GM19043 (cell line): ENCODE data around the gene RAB6A.
A peak's percentile ranks its signal among the peaks of the same experiment; 100 is the strongest.
"Not testable (repeated sequence)": the region's sequence is repeated elsewhere in the genome, so short reads cannot be mapped to it uniquely, and the experiment has no call there.

Experiments
- ATAC-seq: cut with Tn5 transposase; IDR thresholded peaks from one replicate; pipeline ENCODE4 v1.9.1; 2021; ENCODE audit warnings: low read depth; ENCODE audit not compliant: unreplicated experiment

Gene RAB6A

GRCh38 chr11:73760679-73761402 lies at the start of gene RAB6A:
TSS of gene RAB6A (minus strand) at chr11:73761074. CDS start at chr11:73760635, 439 bp downstream.
- ATAC-seq = peak; percentile 85

GRCh38 chr11:73810637-73811036 lies 49.8 kb upstream of the RAB6A start:
- ATAC-seq = no peak

GRCh38 chr11:73808052-73808451 lies 47.2 kb upstream of the RAB6A start:
- ATAC-seq = no peak

- no peak for ATAC-seq
Observed at GRCh38 chr11:73804712-73805111, 43.8 kb upstream of the RAB6A start.

- no peak for ATAC-seq
Observed at GRCh38 chr11:73801136-73801535, 40.3 kb upstream of the RAB6A start.

GRCh38 chr11:73800276-73800806 lies 39.5 kb upstream of the RAB6A start:
- ATAC-seq = no peak

- ATAC-seq = no peak
Observed at GRCh38 chr11:73797457-73797856, 36.6 kb upstream of the RAB6A start.

- ATAC-seq = no peak
Observed at GRCh38 chr11:73795925-73796632, 35.2 kb upstream of the RAB6A start.

GRCh38 chr11:73792584-73792983 lies 31.7 kb upstream of the RAB6A start:
- ATAC-seq = no peak

- ATAC-seq = no peak
Observed at GRCh38 chr11:73789279-73789670, 28.4 kb upstream of the RAB6A start.

GRCh38 chr11:73787643-73788558 lies 27.0 kb upstream of the RAB6A start, which contains the start of gene MRPL48:
TSS of gene MRPL48 (plus strand) at chr11:73787874. CDS start at chr11:73787972, 98 bp downstream.
- ATAC-seq = peak; percentile 92

GRCh38 chr11:73787051-73787642 lies 26.3 kb upstream of the RAB6A start:
- ATAC-seq = no peak

GRCh38 chr11:73785467-73785866 lies 24.6 kb upstream of the RAB6A start:
- not testable (repeated sequence) for ATAC-seq

- no peak for ATAC-seq
Observed at GRCh38 chr11:73784734-73785133, 23.9 kb upstream of the RAB6A start.

- ATAC-seq = no peak
Observed at GRCh38 chr11:73784080-73784634, 23.3 kb upstream of the RAB6A start.

GRCh38 chr11:73783483-73784020 lies 22.7 kb upstream of the RAB6A start:
- ATAC-seq = no peak

- ATAC-seq = no peak
Observed at GRCh38 chr11:73781303-73781702, 20.4 kb upstream of the RAB6A start.

- peak; percentile 99 for ATAC-seq
Observed at GRCh38 chr11:73779084-73779902, 18.4 kb upstream of the RAB6A start.

GRCh38 chr11:73770811-73771210 lies 9.9 kb upstream of the RAB6A start:
- not testable (repeated sequence) for ATAC-seq
